GM04503 (cell line): ENCODE data around the gene CCDC102A.
"Not testable (repeated sequence)": the region's sequence is repeated elsewhere in the genome, so short reads cannot be mapped to it uniquely, and the experiment has no call there.

Experiments
- DNase-seq: peaks from one replicate; pipeline ENCODE4 v3.0.0-alpha.2; 2012; ENCODE audit warnings: low read depth

Gene CCDC102A

GRCh38 chr16:57536306-57537193, at the start of gene CCDC102A:
Gene CCDC102A (minus strand): TSS chr16:57536571. CDS start chr16:57529177, 7,394 bp downstream.
- DNase-seq = no peak

- DNase-seq = no peak
Observed at GRCh38 chr16:57585051-57585687, 48.8 kb upstream of the CCDC102A start.

DNA sequence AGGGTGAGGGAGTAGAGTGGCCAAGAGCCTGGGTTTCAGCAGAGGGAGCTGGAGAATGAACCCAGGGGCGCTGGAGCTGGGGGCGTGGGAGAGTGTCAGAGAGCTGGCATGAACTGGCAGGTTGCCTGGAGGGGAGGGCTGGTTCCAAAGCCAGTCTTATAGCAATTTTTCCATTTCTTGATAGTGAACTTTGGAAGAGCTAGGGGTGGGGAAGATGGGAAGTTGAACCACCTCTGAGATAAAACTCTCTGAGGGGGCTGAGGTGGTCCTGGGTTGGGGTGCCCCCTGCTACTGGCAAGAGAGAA, 42.9 kb upstream of the CCDC102A start:
- DNase-seq = no peak

DNA sequence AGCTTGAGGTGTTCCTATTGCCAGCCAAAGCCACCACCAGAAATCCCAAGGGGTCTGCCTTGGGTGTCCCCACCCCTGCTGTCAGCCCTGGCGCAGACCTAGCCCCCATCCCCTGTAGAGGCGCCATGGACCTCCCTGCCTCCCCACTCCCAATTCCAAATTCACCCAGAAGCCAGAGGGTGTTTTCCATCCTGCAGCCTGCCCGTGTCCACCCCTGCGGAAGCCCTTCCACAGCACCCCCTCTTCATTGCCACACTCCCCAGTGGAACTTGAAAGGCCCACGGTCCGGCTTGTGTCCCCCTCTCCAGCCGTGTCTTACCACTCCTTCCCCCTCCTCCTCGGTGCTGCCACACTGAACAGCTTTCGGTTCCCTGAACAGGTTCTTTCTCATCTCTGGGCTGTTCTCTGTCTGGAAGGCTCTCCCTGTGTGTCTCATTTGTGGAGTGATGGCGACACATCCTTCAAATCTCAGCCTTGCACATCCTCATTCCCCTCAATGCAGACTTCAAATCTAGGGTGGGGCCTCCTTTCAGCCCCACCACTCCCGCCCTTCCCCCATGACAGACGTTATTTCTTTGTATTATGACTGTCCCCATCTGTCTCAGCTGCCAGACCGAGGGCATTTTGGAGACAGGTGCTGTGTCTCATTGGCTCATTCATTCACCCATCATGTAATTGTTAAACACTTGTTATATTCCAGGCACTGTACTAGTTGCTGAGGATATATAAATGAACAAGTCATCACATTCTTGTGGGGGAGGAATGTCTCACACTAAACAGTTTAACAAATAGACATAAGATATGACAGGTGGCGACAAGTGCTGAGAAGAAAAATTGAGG, 42.4 kb upstream of the CCDC102A start:
- DNase-seq = no peak

GRCh38 chr16:57577691-57578224, 41.4 kb upstream of the CCDC102A start:
- DNase-seq = no peak

DNA sequence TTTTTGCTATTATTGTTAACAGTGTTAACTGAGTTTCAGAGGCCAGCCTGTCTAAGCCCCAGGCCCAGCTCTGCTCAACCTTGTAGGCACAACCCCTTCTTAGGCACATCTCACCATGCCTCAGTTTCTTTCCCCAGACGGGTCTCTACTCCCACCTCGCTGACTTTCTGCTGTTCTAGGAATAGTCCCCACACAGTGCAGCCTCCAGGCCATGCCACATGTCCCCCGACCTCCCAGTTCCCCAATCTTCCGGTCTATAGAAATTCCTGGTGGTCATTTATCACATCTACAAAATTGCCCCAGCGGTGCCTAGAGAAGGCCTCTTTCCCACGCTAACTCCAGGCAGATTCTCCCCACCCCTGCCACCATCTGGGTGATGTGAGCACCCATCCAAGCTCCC, 40.8 kb upstream of the CCDC102A start:
- DNase-seq = no peak

- DNase-seq = no peak
Observed at GRCh38 chr16:57576429-57576870, 40.1 kb upstream of the CCDC102A start.

- DNase-seq = no peak
Observed at GRCh38 chr16:57575468-57576277, 39.3 kb upstream of the CCDC102A start.

GRCh38 chr16:57574646-57575467, 38.5 kb upstream of the CCDC102A start:
- no peak for DNase-seq

DNA sequence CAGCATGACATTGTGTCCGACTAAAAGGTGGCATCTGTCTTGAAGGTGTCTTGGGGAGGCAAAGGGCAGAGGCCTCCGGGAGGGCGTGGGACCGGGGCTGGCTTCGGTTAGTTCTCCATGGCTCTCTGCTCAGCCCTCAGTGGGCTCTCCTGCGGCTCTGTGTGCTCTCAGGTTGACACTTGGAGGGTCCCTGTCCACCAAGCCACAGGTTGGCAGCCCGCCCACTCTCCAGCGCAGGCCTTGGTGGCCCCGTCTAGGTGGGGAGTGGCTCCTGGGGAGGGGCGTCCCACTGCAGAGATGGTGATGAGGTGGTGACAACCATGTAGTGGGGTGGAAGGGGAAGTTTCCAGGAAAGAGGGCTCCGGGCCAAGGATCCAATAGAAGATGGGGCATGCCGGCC, 37.7 kb upstream of the CCDC102A start:
- no peak for DNase-seq

DNA sequence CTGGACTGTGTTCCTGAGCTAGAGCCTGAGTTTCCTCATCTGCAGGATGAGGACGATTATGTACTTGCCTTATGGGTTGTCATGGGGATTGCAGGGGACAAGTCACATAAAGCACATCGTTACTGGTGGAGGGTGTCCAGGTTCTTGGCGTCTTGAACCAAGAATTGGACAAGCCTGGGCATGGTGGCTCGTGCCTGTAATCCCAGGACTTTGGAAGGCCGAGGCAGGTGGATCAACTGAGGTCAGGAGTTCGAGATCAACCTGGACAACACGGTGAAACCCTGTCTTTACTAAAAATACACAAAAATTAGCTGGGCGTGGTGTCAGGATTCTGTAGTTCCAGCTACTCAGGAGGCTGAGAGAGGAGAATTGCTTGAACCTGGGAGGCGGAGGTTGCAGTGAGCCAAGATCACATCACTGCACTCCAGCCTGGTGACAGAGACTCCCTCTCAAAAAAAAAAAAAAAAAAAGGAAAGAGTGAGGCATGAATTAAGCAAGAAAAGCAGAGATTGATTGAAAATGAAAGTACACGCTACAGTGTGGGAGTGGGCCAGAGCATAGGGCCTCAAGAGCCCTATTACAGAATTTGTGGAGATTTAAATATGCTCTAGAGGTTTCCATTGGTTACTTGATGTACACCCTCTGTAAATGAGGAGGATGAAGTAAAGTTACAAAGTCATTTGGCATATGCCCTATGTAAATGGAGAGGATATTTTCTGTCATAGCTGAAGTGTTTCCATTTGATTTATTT, 36.8 kb upstream of the CCDC102A start:
- DNase-seq = no peak

GRCh38 chr16:57571098-57571497, 34.7 kb upstream of the CCDC102A start:
- DNase-seq = no peak

GRCh38 chr16:57570301-57571070, 34.1 kb upstream of the CCDC102A start:
- DNase-seq = no peak

DNA sequence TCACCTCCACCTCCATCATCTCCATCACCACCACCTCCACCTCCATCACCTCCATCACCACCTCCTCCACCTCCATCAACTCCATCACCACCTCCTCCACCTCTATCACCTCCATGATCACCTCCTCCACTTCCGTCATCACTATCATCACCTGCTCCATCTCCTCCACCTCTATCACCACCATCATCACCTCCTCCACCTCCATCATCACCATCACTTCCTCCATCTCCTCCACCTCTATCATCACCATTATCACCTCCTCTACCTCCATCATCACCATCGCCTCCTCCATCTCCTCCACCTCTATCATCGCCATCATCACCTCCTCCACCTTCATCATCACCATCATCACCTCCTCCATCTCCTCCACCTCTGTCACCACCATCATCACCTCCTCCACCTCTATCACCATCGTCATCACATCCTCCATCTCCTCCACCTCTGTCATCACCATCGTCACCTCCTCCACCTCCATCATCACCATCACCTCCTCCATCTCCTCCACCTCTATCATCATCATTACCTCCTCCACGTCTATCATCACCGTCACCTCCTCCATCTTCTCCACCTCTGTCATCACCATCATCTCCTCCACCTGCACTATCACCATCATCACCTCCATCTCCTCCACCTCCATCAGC, 33.1 kb upstream of the CCDC102A start:
- no peak for DNase-seq

DNA sequence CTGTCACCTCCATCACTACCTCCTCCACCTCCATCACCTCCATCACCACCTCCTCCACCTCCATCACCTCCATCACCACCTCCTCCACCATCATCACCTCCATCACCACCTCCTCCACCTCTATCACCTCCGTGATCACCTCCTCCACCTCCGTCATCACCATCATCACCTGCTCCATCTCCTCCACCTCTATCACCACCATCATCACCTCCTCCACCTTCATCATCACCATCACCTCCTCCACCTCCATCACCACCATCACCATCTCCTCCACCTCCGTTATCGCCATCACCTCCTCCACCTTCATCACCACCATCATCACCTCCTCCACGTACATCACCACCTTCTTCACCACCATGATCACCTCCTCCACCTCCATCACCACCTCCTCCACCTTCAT, 32.4 kb upstream of the CCDC102A start:
- DNase-seq = not testable (repeated sequence)

- DNase-seq = no peak
Observed at GRCh38 chr16:57568173-57568678, 31.9 kb upstream of the CCDC102A start.

GRCh38 chr16:57567691-57568090, 31.3 kb upstream of the CCDC102A start:
- DNase-seq = no peak

GRCh38 chr16:57566436-57566835, 30.1 kb upstream of the CCDC102A start:
- DNase-seq = no peak
